HEK293 (cell line): Measurements from ENCODE around the gene CTCF.

Source experiments
- CTCF ChIA-PET: fragments of 350-600 bp; formaldehyde crosslinking; extraction: SDS; loops from one replicate; lab custom pipeline; 2021; ENCODE audit warnings: antibody characterized with exemption; lab: Yijun Ruan, JAX
- POLR2A ChIA-PET: fragments of 300-600 bp; formaldehyde crosslinking; extraction: SDS; loops from one replicate; lab custom pipeline; 2020; ENCODE audit warnings: antibody characterized with exemption, inconsistent platforms; lab: Yijun Ruan, JAX
- H3K27ac ChIP-seq: fragments of 200-500 bp; sonication (Bioruptor generic); 2 replicates; pipeline ENCODE4 v1.5.1; 2014; ENCODE audit warnings: low read depth, low read length, control low read depth, inconsistent platforms; ENCODE audit errors: extremely low read depth
- H3K36me3 ChIP-seq, 2 experiments: fragments of 200-500 bp in 1 of 2; sonication (Bioruptor generic) in 1 of 2; 1 replicate in 1 of 2; 2 replicates in 1 of 2; pipeline ENCODE4 v1.5.1; 2014 to 2017; ENCODE audit warnings: inconsistent platforms in 2 of 2, low read length in 2 of 2; ENCODE audit not compliant: control insufficient read depth in 2 of 2, insufficient read depth in 1 of 2
- H3K4me1 ChIP-seq: fragments of 200-500 bp; sonication (Bioruptor generic); 2 replicates; pipeline ENCODE4 v1.5.1; 2014; ENCODE audit warnings: mild to moderate bottlenecking, low read length, inconsistent platforms; ENCODE audit not compliant: control insufficient read depth, insufficient read depth
- H3K4me3 ChIP-seq: 2 replicates; pipeline ENCODE4 v1.5.1; 2011; ENCODE audit warnings: low read depth, mild to moderate bottlenecking, control low read depth, low read length, moderate library complexity
- H3K9me3 ChIP-seq: fragments of 200-500 bp; sonication (Bioruptor generic); 2 replicates; pipeline ENCODE4 v1.5.1; 2014; ENCODE audit warnings: low read depth, low read length, inconsistent platforms; ENCODE audit not compliant: control insufficient read depth, insufficient read depth
- KLF9 ChIP-seq: fragments of 450-650 bp; formaldehyde crosslinking; IDR thresholded peaks from 2 replicates; pipeline ENCODE4 v1.5.1; 2016; ENCODE audit warnings: missing biosample characterization, missing genetic modification characterization, low read depth
- MEIS1 ChIP-seq: sonication (generic); formaldehyde crosslinking; IDR thresholded peaks from 2 replicates; pipeline ENCODE4 v1.8.1; 2022; ENCODE audit warnings: missing genetic modification reagents, mild to moderate bottlenecking, borderline replicate concordance
- SCRT1 ChIP-seq: fragments of 450-650 bp; formaldehyde crosslinking; IDR thresholded peaks from 2 replicates; pipeline ENCODE4 v1.5.1; 2016; ENCODE audit warnings: missing biosample characterization, missing genetic modification characterization, borderline replicate concordance
- ZFP37 ChIP-seq: fragments of 450-650 bp; formaldehyde crosslinking; IDR thresholded peaks from 2 replicates; pipeline ENCODE4 v1.5.1; 2016; ENCODE audit warnings: missing biosample characterization, missing genetic modification characterization
- ZNF211 ChIP-seq: fragments of 450-650 bp; formaldehyde crosslinking; IDR thresholded peaks from 2 replicates; pipeline ENCODE4 v1.5.1; 2016; ENCODE audit warnings: low read depth, missing biosample characterization, missing genetic modification characterization
- ZNF529 ChIP-seq: fragments of 450-650 bp; formaldehyde crosslinking; IDR thresholded peaks from 2 replicates; pipeline ENCODE4 v1.5.1; 2017; ENCODE audit warnings: missing genetic modification characterization, missing biosample characterization; ENCODE audit not compliant: insufficient replicate concordance
- ZNF585B ChIP-seq: fragments of 450-650 bp; formaldehyde crosslinking; IDR thresholded peaks from 2 replicates; pipeline ENCODE4 v1.5.1; 2016; ENCODE audit warnings: missing biosample characterization, missing genetic modification characterization
- ZNF654 ChIP-seq: fragments of 450-650 bp; formaldehyde crosslinking; IDR thresholded peaks from 2 replicates; pipeline ENCODE4 v1.5.1; 2016; ENCODE audit warnings: low read depth, missing biosample characterization, missing genetic modification characterization
- ZNF791 ChIP-seq: fragments of 450-650 bp; formaldehyde crosslinking; IDR thresholded peaks from 2 replicates; pipeline ENCODE4 v1.5.1; 2016; ENCODE audit warnings: missing biosample characterization, missing genetic modification characterization
- ZSCAN30 ChIP-seq: fragments of 450-650 bp; IDR thresholded peaks from 2 replicates; pipeline ENCODE4 v1.5.1; 2018; ENCODE audit warnings: missing biosample characterization, mild to moderate bottlenecking, missing genetic modification characterization, moderate library complexity
- TF ChIP-seq, protein P1 (sequence below): fragments of 450-650 bp; formaldehyde crosslinking; IDR thresholded peaks from 2 replicates; pipeline ENCODE4 v1.5.1; 2016; ENCODE audit warnings: missing biosample characterization, missing genetic modification characterization
- TF ChIP-seq, protein P2 (sequence below): fragments of 450-650 bp; IDR thresholded peaks from 2 replicates; pipeline ENCODE4 v1.5.1; 2018; ENCODE audit warnings: missing biosample characterization, missing genetic modification characterization
- TF ChIP-seq, protein P3 (sequence below): fragments of 450-650 bp; formaldehyde crosslinking; optimal IDR thresholded peaks from 2 replicates; pipeline ENCODE3; 2016; ENCODE audit warnings: missing biosample characterization, mild to moderate bottlenecking, missing genetic modification characterization
- TF ChIP-seq, protein P4 (sequence below): fragments of 450-650 bp; formaldehyde crosslinking; IDR thresholded peaks from 2 replicates; pipeline ENCODE4 v1.5.0; 2017; ENCODE audit warnings: missing biosample characterization, missing genetic modification characterization, borderline replicate concordance
- TF ChIP-seq, protein P5 (sequence below): fragments of 450-650 bp; formaldehyde crosslinking; IDR thresholded peaks from 2 replicates; pipeline ENCODE4 v1.5.1; 2016; ENCODE audit warnings: missing biosample characterization, missing genetic modification characterization, borderline replicate concordance

Gene CTCF

DNA sequence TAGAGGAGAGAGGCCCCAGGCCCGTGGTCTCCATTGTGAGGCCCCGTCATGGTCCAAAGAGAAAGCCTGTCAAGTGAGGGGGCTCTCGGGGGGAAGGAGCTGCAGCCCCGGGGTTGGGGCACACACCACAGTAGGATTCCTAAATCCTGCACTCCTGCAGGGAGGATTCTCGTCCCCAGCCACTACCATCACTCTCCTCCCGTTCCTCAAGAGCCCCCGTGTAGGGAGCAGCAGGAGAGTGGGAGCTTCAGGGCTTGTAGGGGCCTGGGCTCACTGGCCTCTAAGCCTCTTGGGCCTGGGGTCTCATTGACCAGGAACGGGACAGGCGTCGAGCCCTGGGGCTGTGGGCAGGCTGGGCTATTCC lies 105.1 kb downstream of the CTCF start:
- Histone ChIP-seq H3K36me3 (peaks cover 0 to 30% of the 10 kb centered on the region in 2 experiments; a peak in 1 of 3 replicates), H3K27ac (0 out of 2 replicates have a peak overlapping the region, but pooled peaks have one; percentile 18), H3K4me1 (no peaks in the 10 kb centered on the region), H3K4me3 (no peak overlapping the region), H3K9me3 (no peaks in the 10 kb centered on the region)
- POLR2A ChIA-PET: no interaction called here
- TF ChIP-seq KLF9 (tag by site-specific recombination) (no peak), ZNF211 (tag by site-specific recombination) (no peak), MEIS1 (CRISPR knock-in tag) (no peak), ZNF654 (tag by site-specific recombination) (no peak), ZNF529 (tag by site-specific recombination) (no peak), ZSCAN30 (tag by site-specific recombination) (no peak), SCRT1 (tag by site-specific recombination) (no peak), ZNF585B (no peak), ZNF791 (tag by site-specific recombination) (no peak), ZFP37 (tag by site-specific recombination) (no peak)
- TF ChIP-seq, protein P1, sequence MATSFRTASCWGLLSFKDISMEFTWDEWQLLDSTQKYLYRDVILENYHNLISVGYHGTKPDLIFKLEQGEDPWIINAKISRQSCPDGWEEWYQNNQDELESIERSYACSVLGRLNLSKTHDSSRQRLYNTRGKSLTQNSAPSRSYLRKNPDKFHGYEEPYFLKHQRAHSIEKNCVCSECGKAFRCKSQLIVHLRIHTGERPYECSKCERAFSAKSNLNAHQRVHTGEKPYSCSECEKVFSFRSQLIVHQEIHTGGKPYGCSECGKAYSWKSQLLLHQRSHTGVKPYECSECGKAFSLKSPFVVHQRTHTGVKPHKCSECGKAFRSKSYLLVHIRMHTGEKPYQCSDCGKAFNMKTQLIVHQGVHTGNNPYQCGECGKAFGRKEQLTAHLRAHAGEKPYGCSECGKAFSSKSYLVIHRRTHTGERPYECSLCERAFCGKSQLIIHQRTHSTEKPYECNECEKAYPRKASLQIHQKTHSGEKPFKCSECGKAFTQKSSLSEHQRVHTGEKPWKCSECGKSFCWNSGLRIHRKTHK (tag by site-specific recombination): no peak
- TF ChIP-seq, protein P2, sequence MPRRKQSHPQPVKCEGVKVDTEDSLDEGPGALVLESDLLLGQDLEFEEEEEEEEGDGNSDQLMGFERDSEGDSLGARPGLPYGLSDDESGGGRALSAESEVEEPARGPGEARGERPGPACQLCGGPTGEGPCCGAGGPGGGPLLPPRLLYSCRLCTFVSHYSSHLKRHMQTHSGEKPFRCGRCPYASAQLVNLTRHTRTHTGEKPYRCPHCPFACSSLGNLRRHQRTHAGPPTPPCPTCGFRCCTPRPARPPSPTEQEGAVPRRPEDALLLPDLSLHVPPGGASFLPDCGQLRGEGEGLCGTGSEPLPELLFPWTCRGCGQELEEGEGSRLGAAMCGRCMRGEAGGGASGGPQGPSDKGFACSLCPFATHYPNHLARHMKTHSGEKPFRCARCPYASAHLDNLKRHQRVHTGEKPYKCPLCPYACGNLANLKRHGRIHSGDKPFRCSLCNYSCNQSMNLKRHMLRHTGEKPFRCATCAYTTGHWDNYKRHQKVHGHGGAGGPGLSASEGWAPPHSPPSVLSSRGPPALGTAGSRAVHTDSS: no peak
- TF ChIP-seq, protein P3, sequence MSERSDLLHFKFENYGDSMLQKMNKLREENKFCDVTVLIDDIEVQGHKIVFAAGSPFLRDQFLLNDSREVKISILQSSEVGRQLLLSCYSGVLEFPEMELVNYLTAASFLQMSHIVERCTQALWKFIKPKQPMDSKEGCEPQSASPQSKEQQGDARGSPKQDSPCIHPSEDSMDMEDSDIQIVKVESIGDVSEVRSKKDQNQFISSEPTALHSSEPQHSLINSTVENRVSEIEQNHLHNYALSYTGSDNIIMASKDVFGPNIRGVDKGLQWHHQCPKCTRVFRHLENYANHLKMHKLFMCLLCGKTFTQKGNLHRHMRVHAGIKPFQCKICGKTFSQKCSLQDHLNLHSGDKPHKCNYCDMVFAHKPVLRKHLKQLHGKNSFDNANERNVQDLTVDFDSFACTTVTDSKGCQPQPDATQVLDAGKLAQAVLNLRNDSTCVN (tag by site-specific recombination): no peak
- TF ChIP-seq, protein P4, sequence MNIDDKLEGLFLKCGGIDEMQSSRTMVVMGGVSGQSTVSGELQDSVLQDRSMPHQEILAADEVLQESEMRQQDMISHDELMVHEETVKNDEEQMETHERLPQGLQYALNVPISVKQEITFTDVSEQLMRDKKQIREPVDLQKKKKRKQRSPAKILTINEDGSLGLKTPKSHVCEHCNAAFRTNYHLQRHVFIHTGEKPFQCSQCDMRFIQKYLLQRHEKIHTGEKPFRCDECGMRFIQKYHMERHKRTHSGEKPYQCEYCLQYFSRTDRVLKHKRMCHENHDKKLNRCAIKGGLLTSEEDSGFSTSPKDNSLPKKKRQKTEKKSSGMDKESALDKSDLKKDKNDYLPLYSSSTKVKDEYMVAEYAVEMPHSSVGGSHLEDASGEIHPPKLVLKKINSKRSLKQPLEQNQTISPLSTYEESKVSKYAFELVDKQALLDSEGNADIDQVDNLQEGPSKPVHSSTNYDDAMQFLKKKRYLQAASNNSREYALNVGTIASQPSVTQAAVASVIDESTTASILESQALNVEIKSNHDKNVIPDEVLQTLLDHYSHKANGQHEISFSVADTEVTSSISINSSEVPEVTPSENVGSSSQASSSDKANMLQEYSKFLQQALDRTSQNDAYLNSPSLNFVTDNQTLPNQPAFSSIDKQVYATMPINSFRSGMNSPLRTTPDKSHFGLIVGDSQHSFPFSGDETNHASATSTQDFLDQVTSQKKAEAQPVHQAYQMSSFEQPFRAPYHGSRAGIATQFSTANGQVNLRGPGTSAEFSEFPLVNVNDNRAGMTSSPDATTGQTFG (tag by site-specific recombination): no peak
- TF ChIP-seq, protein P5, sequence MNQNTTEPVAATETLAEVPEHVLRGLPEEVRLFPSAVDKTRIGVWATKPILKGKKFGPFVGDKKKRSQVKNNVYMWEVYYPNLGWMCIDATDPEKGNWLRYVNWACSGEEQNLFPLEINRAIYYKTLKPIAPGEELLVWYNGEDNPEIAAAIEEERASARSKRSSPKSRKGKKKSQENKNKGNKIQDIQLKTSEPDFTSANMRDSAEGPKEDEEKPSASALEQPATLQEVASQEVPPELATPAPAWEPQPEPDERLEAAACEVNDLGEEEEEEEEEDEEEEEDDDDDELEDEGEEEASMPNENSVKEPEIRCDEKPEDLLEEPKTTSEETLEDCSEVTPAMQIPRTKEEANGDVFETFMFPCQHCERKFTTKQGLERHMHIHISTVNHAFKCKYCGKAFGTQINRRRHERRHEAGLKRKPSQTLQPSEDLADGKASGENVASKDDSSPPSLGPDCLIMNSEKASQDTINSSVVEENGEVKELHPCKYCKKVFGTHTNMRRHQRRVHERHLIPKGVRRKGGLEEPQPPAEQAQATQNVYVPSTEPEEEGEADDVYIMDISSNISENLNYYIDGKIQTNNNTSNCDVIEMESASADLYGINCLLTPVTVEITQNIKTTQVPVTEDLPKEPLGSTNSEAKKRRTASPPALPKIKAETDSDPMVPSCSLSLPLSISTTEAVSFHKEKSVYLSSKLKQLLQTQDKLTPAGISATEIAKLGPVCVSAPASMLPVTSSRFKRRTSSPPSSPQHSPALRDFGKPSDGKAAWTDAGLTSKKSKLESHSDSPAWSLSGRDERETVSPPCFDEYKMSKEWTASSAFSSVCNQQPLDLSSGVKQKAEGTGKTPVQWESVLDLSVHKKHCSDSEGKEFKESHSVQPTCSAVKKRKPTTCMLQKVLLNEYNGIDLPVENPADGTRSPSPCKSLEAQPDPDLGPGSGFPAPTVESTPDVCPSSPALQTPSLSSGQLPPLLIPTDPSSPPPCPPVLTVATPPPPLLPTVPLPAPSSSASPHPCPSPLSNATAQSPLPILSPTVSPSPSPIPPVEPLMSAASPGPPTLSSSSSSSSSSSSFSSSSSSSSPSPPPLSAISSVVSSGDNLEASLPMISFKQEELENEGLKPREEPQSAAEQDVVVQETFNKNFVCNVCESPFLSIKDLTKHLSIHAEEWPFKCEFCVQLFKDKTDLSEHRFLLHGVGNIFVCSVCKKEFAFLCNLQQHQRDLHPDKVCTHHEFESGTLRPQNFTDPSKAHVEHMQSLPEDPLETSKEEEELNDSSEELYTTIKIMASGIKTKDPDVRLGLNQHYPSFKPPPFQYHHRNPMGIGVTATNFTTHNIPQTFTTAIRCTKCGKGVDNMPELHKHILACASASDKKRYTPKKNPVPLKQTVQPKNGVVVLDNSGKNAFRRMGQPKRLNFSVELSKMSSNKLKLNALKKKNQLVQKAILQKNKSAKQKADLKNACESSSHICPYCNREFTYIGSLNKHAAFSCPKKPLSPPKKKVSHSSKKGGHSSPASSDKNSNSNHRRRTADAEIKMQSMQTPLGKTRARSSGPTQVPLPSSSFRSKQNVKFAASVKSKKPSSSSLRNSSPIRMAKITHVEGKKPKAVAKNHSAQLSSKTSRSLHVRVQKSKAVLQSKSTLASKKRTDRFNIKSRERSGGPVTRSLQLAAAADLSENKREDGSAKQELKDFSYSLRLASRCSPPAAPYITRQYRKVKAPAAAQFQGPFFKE (tag by site-specific recombination): no peak
- CTCF ChIA-PET: interaction anchor here (0.6 to 3.0 kb wide), 8 partner anchors 84 to 274 kb away, joined by 3 to 19 read pairs (median 4); partner anchors contain the start of gene CTCF
